Stimulated activated naive CD4-positive, alpha-beta T cell treated with Interleukin-2 at 50 U/mL for 16 hours (primary cell): Measurements from ENCODE around the gene SGIP1.
"Not testable (repeated sequence)": the region's sequence is repeated elsewhere in the genome, so short reads cannot be mapped to it uniquely, and the experiment has no call there.

Source experiments
- DNase-seq: peaks from one replicate; lab custom pipeline; 2025; lab: John Stamatoyannopoulos, UW

The SGIP1 gene

DNA sequence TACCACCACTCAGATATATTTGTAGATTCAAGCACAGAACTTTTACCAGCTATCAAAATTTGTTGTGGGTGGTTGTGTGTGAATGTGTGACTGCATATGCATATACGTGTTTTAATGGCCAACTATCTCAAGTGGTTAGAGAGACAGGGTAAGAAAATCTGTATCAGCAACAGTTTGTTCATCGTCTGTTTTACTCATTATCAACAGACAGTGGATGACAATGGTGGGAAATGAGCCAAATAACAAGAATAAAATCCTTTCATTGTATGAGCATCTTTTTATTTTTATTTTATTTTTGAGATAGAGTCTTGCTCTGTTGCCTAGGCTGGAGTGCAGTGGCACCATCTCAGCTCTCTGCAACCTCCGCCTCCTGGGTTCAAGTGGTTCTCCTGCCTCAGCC lies 195.6 kb downstream of the SGIP1 start:
- no peak for DNase-seq

GRCh38 chr1:66730462-66730861 lies 196.5 kb downstream of the SGIP1 start:
- no peak for DNase-seq

DNA sequence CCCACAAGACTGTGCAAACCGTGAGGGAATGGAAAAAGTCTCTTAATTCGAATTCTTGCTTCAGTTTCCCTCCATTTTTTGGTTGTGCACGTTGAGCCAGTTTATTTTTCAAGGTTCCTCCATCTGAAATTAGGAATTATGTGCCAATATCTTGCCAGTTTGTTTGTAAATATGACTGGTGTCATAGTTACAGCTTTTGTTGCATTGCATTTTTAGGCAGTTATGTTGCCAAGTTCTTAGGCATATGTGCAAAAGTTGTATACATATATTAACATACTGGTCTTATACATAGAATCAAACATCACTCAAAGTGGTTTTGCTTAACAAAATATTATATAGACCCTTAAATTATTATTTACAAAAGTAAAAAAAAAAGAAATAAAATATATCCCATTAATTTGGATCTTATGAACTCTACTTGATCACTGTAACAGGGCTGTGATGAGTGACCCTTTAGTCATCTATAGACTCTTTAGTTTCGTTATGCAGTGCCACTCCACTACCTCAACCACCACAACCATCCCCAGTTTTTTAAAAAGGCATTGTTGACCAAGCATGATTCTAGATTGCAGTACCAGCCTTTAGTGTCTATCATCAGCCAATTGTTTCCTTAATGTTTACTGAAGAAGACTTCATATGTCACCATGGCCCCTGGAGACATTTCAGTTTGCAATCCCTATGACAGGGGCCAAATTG lies 197.4 kb downstream of the SGIP1 start:
- DNase-seq, result no peak

DNA sequence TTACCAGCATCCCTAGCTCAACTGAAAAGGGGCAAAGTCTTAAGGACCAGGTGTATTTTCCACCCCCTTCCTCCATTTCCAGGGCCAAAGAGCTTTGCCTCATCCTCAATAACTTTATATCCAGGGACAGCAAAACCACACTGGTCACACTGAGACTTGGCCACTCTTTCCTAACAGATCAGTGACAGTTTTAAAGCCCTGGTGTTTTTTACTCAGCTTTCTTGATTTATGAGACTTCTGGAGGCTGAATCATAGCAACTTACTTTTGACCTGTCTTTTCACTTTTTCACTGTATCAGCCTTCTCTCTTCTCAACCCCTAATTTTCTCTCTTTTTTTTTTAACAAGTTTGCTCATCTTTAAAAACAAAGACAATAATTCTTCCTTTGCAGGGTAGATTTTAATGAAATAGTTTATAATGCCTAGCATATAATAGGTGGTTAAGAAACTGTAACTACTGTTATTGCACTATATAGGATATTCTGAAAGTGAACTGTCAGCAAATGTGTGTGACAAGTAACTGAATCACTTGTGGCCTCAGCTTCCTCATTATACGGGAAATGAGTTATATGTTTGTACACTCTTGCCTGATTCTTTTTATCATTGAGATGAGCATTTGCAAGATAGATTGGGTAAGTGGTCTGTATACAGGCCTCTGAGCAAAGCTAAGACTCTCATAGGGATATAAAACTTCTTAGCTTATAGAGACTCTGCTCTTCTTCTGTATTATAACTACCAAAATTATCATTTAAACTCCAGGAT lies 198.6 kb downstream of the SGIP1 start:
- DNase-seq, result no peak

DNA sequence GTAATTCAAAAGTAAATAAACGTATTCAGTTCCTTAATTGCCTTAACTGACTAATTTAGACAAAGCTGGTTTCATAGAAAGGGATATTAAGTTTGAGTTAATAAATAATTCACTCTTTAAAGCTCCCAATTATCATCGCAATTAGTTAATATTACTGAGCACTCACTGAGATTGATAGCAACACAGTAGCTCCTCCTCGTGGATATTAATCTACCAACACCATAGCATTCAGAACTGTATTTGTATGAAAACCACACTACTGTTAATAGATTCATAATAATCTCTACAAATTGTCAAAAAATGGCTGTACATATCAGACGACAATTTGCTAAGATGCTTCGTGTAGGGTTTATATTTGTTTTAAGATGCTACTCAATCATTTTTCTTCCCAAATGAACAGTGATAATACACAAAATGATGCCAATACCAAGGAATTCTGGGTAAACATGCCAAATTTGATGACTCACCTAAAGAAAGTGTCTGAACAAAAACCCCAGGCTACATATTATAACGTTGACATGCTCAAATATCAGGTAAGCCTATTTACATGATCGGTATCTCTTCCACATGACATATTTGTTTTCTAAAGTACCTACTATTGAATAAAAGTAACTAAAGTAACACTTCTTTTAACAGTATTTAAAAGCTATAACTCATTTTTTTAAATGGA lies 199.5 kb downstream of the SGIP1 start:
- no peak for DNase-seq

DNA sequence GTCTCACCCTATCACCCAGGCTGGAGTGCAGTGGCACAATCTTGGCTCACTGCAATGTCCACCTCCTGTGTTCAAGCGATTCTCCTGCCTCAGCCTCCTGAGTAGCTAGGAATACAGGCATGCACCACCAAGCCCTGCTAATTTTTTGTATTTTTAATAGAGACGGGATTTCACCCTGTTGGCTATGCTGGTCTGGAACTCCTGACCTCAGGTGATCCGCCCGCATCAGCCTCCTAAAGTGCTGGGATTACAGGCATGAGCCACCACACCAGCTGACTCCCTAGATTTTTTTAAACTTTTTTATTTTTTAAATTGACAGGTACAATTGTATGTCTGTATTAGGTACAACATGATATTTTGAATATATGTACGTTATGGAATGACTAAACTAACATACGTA lies 200.6 kb downstream of the SGIP1 start:
- DNase-seq, result not testable (repeated sequence)

- no peak for DNase-seq
Measured at GRCh38 chr1:66737836-66738235, 203.9 kb downstream of the SGIP1 start.

DNA sequence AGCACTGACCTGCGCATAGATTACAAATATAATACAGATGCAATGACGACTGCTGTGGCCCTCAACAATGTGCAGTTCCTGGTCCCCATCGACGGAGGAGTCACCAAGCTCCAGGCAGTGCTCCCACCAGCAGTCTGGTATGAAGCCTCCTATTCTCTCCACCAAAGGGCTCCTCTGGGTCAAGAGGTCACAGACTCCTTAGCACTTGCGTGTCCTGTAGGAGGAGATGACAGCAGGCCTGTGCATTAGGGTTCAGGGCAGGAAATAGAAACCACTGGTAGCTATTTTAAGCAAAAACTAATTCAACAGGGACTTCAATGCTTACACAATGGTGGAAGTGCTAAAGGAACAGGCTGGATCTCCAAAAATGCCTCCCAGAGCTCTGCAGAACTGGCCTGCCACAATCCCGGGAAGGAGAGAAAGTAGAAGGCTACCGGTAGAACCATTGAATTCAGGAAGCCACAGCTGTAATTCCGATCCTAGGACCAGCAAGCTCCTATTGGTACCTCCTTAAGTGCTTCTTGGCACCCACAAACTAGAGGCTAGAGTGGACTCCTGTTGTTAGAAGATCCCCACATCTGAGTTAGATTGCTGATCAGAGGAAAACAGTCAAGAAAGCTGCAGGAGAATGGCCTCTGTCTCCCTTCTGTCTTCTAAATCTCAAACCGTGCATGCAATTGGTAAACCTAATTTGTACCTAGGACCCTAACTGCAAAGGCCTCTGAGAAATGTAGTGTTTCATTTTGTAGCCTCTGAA lies 205.6 kb downstream of the SGIP1 start:
- no peak for DNase-seq

- no peak for DNase-seq
Measured at GRCh38 chr1:66745451-66745850, 211.5 kb downstream of the SGIP1 start.

- no peak for DNase-seq
Measured at GRCh38 chr1:66747501-66747900, 213.5 kb downstream of the SGIP1 start.

DNA sequence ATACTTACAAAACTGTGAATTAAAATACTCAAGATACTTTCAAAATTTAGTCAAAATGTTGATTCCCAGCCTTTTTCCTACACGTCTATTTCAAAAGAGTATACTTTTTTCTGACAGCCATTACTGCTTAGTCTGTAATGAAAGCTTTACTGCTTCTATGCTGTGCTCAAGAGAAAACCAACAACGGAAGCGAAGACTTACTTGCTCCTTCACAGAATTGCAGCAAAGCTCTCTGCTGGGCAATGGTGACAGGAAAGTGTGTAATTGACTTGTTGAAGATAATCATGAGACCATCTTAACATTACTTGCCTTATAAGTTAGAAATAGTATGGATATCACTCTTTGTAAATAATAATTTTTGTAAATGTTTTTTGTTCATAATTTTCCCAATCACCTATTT lies 216.6 kb downstream of the SGIP1 start:
- DNase-seq, result no peak

GRCh38 chr1:66751160-66751559 lies 217.2 kb downstream of the SGIP1 start:
- no peak for DNase-seq

DNA sequence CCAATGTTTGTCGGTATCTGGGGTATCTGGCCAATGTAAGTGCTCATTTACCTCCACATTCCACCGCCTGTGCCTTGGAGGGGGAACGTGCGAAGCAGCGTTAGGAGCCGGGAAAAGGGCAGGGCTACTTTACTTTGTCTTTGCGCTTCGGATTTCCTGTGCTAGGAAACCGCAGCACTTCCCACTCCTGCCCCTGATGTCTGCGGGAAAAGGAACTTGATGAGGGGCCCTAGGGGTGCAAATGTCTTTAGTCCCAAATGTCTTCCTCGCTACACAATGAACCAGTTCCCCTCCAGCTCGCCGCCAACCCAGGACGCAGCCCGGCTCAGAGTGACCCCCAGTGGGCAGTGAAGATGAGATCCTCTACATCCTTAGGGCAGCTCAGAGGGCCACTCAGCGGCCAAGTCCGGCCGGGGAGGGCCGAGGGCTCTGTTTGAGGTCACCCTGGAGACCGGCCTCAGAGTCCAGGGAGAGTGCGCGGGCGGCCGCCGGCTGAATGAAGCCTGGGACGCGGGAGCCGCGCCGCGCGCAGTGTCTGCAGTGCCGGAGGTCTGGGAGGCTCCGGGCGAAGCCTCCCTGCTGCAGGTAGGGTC lies 218.1 kb downstream of the SGIP1 start, which contains the start of gene DYNLT5:
Gene DYNLT5 (plus strand): TSS at position 460 of the 593 bp plus-strand sequence. CDS start 2,200 bp downstream, outside the sequence.
- no peak for DNase-seq

GRCh38 chr1:66752671-66753371 lies 218.9 kb downstream of the SGIP1 start:
- no peak for DNase-seq

GRCh38 chr1:66757722-66758240 lies 223.8 kb downstream of the SGIP1 start:
- DNase-seq, result no peak

GRCh38 chr1:66758241-66758755 lies 224.3 kb downstream of the SGIP1 start:
- DNase-seq, result no peak

DNA sequence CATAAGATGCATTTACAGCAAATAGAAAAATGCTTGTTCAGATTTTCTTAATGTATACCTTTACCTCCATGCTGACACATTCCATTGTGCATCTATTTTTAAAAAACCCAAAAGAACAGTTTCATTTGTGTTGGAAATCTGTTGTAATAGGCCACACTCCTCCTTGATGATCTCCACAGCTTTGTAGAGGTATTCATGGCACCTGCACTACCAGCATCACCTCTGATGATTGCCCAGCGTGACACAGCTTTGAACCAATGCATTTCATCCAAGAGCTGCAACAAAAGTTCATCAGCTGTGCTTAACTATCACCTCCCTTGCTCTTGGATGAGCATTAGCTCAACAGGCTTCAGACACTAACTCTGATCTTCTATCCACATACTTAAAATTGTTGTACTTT lies 226.6 kb downstream of the SGIP1 start:
- no peak for DNase-seq

GRCh38 chr1:66761221-66761620 lies 227.3 kb downstream of the SGIP1 start:
- no peak for DNase-seq

- DNase-seq, result peak; percentile 12
Measured at GRCh38 chr1:66764994-66765578, 231.1 kb downstream of the SGIP1 start.

DNA sequence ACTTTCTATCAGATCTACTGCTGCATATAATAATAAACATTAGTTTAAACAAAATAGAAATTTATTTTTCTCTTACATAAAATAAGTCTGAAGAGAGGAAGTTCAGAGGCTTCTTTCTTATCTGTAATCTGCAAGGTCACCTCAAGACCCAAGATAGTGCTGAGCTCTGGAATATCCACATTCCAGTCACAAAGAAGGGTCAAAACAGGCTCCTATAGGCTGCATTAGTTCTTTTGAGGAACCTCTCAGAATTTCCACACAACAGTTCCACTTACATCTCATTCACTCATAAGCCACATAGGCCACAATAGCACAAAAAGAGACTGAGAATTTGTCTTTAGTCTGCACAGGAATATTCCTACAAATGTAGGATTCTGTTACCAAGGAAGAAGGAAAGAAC lies 233.7 kb downstream of the SGIP1 start:
- no peak for DNase-seq
